Stimulated activated CD4-positive, alpha-beta T cell treated with anti-CD3 and anti-CD28 coated beads, Interleukin-15, amount 100 ng/mL, for 24 hours (primary cell): Measurements from ENCODE around the gene PRPF18.

Experiments
- DNase-seq: peaks from one replicate; pipeline ENCODE4 v3.0.0-alpha.2; 2020

PRPF18 gene

GRCh38 chr10:13671904-13672303, 85.1 kb downstream of the PRPF18 start:
- DNase-seq, result no peak

- DNase-seq, result no peak
Measured at GRCh38 chr10:13672548-13672947, 85.8 kb downstream of the PRPF18 start.

GRCh38 chr10:13673156-13673555, 86.4 kb downstream of the PRPF18 start:
- no peak for DNase-seq

GRCh38 chr10:13674645-13675588, 88.2 kb downstream of the PRPF18 start:
- DNase-seq, result no peak

- DNase-seq, result no peak
Measured at GRCh38 chr10:13678101-13678843, 91.5 kb downstream of the PRPF18 start.
